Left lung (tissue), 10 donors: ENCODE measurements around the gene TNF. TPM values are rescaled to one million over a fixed set of nuclear protein-coding genes. Genes with fewer than 3 reads are reported as not detected.

Experiments
- ATAC-seq: fragments of 200-7000 bp; cut with Tn5 transposase; one replicate; pipeline ENCODE4 v1.9.1; 2020; ENCODE audit warnings: moderate library complexity
- DNase-seq, 4 donors: peaks; one replicate each; pipeline ENCODE4 v3.0.0-alpha.2; 2013 to 2020
- H3K27ac ChIP-seq, 2 donors: fragments of 200-600 bp; sonication (generic) in 1 of 2; one replicate each; pipeline versions ENCODE4 v1.5.0 to v1.8.0; 2020 to 2021
- H3K27me3 ChIP-seq, 2 donors: fragments of 200-600 bp; sonication (generic) in 1 of 2; one replicate each; pipeline versions ENCODE4 v1.5.0 to v1.8.0; 2020 to 2021
- H3K36me3 ChIP-seq, 2 donors: fragments of 200-600 bp; sonication (generic) in 1 of 2; one replicate each; pipeline versions ENCODE4 v1.5.0 to v1.8.0; 2020 to 2021
- H3K4me1 ChIP-seq, 2 donors: fragments of 200-600 bp; one replicate each; pipeline ENCODE4 v1.8.0; 2021
- H3K4me3 ChIP-seq, 2 donors: fragments of 200-600 bp; sonication (generic) in 1 of 2; one replicate each; pipeline versions ENCODE4 v1.5.0 to v1.8.0; 2020 to 2021; ENCODE audit warnings: mild to moderate bottlenecking in 1 of 2
- H3K9me3 ChIP-seq, 2 donors: fragments of 200-600 bp; sonication (generic) in 1 of 2; one replicate each; pipeline versions ENCODE4 v1.5.0 to v1.8.0; 2020 to 2021
- CTCF ChIP-seq, 2 donors: fragments of 200-600 bp; sonication (generic) in 1 of 2; IDR thresholded peaks; one replicate each; pipeline versions ENCODE4 v1.5.0 to v1.8.0; 2021; ENCODE audit warnings: antibody characterized with exemption in 2 of 2
- intact Hi-C, 2 donors: fragments of 100-400 bp; cut with DNase I; formaldehyde crosslinking; loops; one replicate each; pipeline versions ENCODE4 v1.11.2 to v1.14.2; 2022
- polyA plus RNA-seq, 6 donors: library from polyadenylated mRNA; unstranded; fragments of 120-200 nt; gene quantifications; one replicate each; pipeline ENCODE4 v1.2.1, GENCODE V29; 2013; ENCODE audit not compliant: insufficient read length in 6 of 6
- total RNA-seq, 2 donors: library from RNA; stranded (reverse); fragmentation: NEBNext Ultra II Directional; extraction: Animal tissue kit (Norgen Biotek cat#: 25700); gene quantifications; one replicate each; pipeline ENCODE4 v1.2.1, GENCODE V29; 2021
- donor health status: DM: no; HTN: yes; CAD: no.
- donor health status: DM: no; HTN: no; CAD: no.

Gene TNF
- total and polyA plus RNA-seq, 8 donors = 0.19 to 10.4 (median 0.29) TPM; not detected in 1

- intact Hi-C loops = no loop called here
- peak within 1 kb of the TSS; percentile 97 to 98 for H3K27ac ChIP-seq
- peaks cover 0 to 31% of the 10 kb centered on the region in 2 donors for H3K36me3 ChIP-seq
- H3K4me1 ChIP-seq = peaks cover 17 to 47% of the 10 kb centered on the region in 2 donors
- no peaks in the 10 kb centered on the region for H3K9me3 ChIP-seq
- H3K4me3 ChIP-seq = peak within 1 kb of the TSS; percentile 85 to 86
- TF ChIP-seq CTCF (IDR thresholded peaks at IDR 0.05) = no peak
- DNase-seq (peak; percentile 68 to 96 (median 78)), ATAC-seq (peak; percentile 89)
- H3K27me3 ChIP-seq = no peaks in the 10 kb centered on the region
Measured at GRCh38 chr6:31620586-31621319, 45.4 kb downstream of the TNF start, which contains the start of gene PRRC2A. Gene PRRC2A, plus strand, starts transcription at chr6:31620715. Its CDS starts 2,075 bp downstream, at chr6:31622790.

- Histone ChIP-seq H3K4me1 (peaks cover 17 to 43% of the 10 kb centered on the region in 2 donors), H3K27me3 (no peaks in the 10 kb centered on the region), H3K27ac (peak overlapping the region; percentile 97 to 98), H3K36me3 (peaks cover 0 to 38% of the 10 kb centered on the region in 2 donors), H3K9me3 (no peaks in the 10 kb centered on the region), H3K4me3 (peak overlapping the region; percentile 85 to 86)
- DNase-seq (no peak), ATAC-seq (no peak)
- intact Hi-C loops = no loop called here
- no peak for TF ChIP-seq CTCF (IDR thresholded peaks at IDR 0.05)
Measured at GRCh38 chr6:31621320-31621939, 46.1 kb downstream of the TNF start.

- no peak for TF ChIP-seq CTCF (IDR thresholded peaks at IDR 0.05)
- Histone ChIP-seq H3K4me1 (peaks cover 17 to 37% of the 10 kb centered on the region in 2 donors), H3K27ac (peak overlapping the region; percentile 97 to 98), H3K4me3 (peak overlapping the region; percentile 85 to 86), H3K27me3 (no peaks in the 10 kb centered on the region), H3K36me3 (peaks cover 0 to 43% of the 10 kb centered on the region in 2 donors), H3K9me3 (no peaks in the 10 kb centered on the region)
- intact Hi-C loops = no loop called here
- DNase-seq (no peak), ATAC-seq (no peak)
Measured at GRCh38 chr6:31621991-31622390, 46.6 kb downstream of the TNF start.

GRCh38 chr6:31622684-31623091 is 47.3 kb downstream of the TNF start:
- H3K27ac ChIP-seq = peak overlapping the region; percentile 97 to 98
- DNase-seq = peak in 2 of 4 donors; percentile 46 to 51

More at GRCh38 chr6:31622684-31623091, 47.3 kb downstream of the TNF start:
- TF ChIP-seq CTCF (IDR thresholded peaks at IDR 0.05) = no peak
- no peak for ATAC-seq
- intact Hi-C loops = no loop called here
- H3K4me3 ChIP-seq = peak overlapping the region in 1 of 2 donors; percentile 85
- H3K36me3 ChIP-seq = peaks cover 0 to 50% of the 10 kb centered on the region in 2 donors
- H3K4me1 ChIP-seq = peaks cover 17 to 37% of the 10 kb centered on the region in 2 donors
- H3K9me3 ChIP-seq = no peaks in the 10 kb centered on the region
- no peaks in the 10 kb centered on the region for H3K27me3 ChIP-seq
